Activated CD4-positive, alpha-beta T cell treated with anti-CD3 and anti-CD28 coated beads, Interleukin-2, amount 50 U/mL, for 48 hours (primary cell): ENCODE results near the gene ERBB2.
A peak's percentile ranks its signal among the peaks of the same experiment; 100 is the strongest.
"Not testable (repeated sequence)": the region's sequence is repeated elsewhere in the genome, so short reads cannot be mapped to it uniquely, and the experiment has no call there.

Experiments used
- DNase-seq, 2 experiments: peaks; one replicate each; pipeline ENCODE4 v3.0.0-alpha.2; 2020

The ERBB2 gene

GRCh38 chr17:39730095-39730921 is 30.4 kb downstream of the ERBB2 start, which contains the start of gene MIEN1:
Gene MIEN1 (minus strand): TSS chr17:39730532. CDS start chr17:39730495, 37 bp downstream.
- peak; percentile 95 to 96 for DNase-seq

GRCh38 chr17:39732586-39732985 is 32.7 kb downstream of the ERBB2 start:
- no peak for DNase-seq

- DNase-seq: no peak
These were observed 36.0 kb downstream of the ERBB2 start for GRCh38 chr17:39735882-39736281.

- no peak for DNase-seq
These were observed 36.7 kb downstream of the ERBB2 start for GRCh38 chr17:39736319-39737165.

GRCh38 chr17:39737206-39737759 is 37.4 kb downstream of the ERBB2 start:
- no peak for DNase-seq

GRCh38 chr17:39737760-39738567 is 38.1 kb downstream of the ERBB2 start, which contains the start of gene GRB7:
Gene GRB7 (plus strand): TSS chr17:39737938. CDS start chr17:39742302, 4,364 bp downstream.
- DNase-seq: no peak

GRCh38 chr17:39738568-39738901 is 38.7 kb downstream of the ERBB2 start:
- DNase-seq: peak; percentile 63 to 75

- DNase-seq: no peak
These were observed 39.4 kb downstream of the ERBB2 start for GRCh38 chr17:39738983-39739884.

GRCh38 chr17:39739885-39740356 is 40.1 kb downstream of the ERBB2 start:
- DNase-seq: no peak

GRCh38 chr17:39740357-39741111 is 40.7 kb downstream of the ERBB2 start:
- no peak for DNase-seq

GRCh38 chr17:39742126-39742855 is 42.4 kb downstream of the ERBB2 start:
- DNase-seq: no peak

- no peak for DNase-seq
These were observed 43.1 kb downstream of the ERBB2 start for GRCh38 chr17:39742856-39743436.

GRCh38 chr17:39744075-39744835 is 44.4 kb downstream of the ERBB2 start:
- DNase-seq: no peak

GRCh38 chr17:39744836-39745215 is 45.0 kb downstream of the ERBB2 start:
- DNase-seq: no peak

- no peak for DNase-seq
These were observed 45.7 kb downstream of the ERBB2 start for GRCh38 chr17:39745335-39746144.

- DNase-seq: no peak
These were observed 46.2 kb downstream of the ERBB2 start for GRCh38 chr17:39746145-39746461.

GRCh38 chr17:39747745-39748144 is 47.9 kb downstream of the ERBB2 start:
- DNase-seq: no peak

GRCh38 chr17:39748444-39749034 is 48.7 kb downstream of the ERBB2 start:
- not testable (repeated sequence) for DNase-seq
